Subcutaneous abdominal adipose tissue (tissue), 5 donors: ENCODE data around the gene MATN4.

Experiments used
- H3K27ac ChIP-seq: one replicate; pipeline ENCODE4 v1.7.0; 2013; ENCODE audit warnings: low read depth, mild to moderate bottlenecking, inconsistent platforms, low read length, moderate library complexity
- H3K27me3 ChIP-seq, 5 donors: one replicate each; pipeline ENCODE4 v1.7.0; 2013; ENCODE audit warnings: low read length in 5 of 5, inconsistent platforms in 1 of 5; ENCODE audit not compliant: control insufficient read depth in 5 of 5, insufficient read depth in 4 of 5
- H3K36me3 ChIP-seq, 5 donors: one replicate each; pipeline ENCODE4 v1.7.0; 2013; ENCODE audit warnings: low read length in 5 of 5; ENCODE audit not compliant: control insufficient read depth in 5 of 5, insufficient read depth in 5 of 5
- H3K4me1 ChIP-seq, 5 donors: one replicate each; pipeline ENCODE4 v1.7.0; 2013; ENCODE audit warnings: low read length in 5 of 5, mild to moderate bottlenecking in 3 of 5, moderate library complexity in 1 of 5; ENCODE audit not compliant: control insufficient read depth in 5 of 5, insufficient read depth in 5 of 5
- H3K4me3 ChIP-seq, 5 donors: one replicate each; pipeline ENCODE4 v1.7.0; 2013; ENCODE audit warnings: low read length in 5 of 5, low read depth in 1 of 5
- H3K9ac ChIP-seq, 5 donors: one replicate each; pipeline ENCODE4 v1.7.0; 2013; ENCODE audit warnings: low read length in 5 of 5, mild to moderate bottlenecking in 4 of 5, moderate library complexity in 3 of 5
- H3K9me3 ChIP-seq, 5 donors: one replicate each; pipeline ENCODE4 v1.7.0; 2013; ENCODE audit warnings: low read length in 5 of 5; ENCODE audit not compliant: control insufficient read depth in 5 of 5
- donor health status: healthy.
- donor health status: healthy.
- donor health status: healthy.
- donor health status: healthy.
- donor health status: healthy.

The MATN4 gene

DNA sequence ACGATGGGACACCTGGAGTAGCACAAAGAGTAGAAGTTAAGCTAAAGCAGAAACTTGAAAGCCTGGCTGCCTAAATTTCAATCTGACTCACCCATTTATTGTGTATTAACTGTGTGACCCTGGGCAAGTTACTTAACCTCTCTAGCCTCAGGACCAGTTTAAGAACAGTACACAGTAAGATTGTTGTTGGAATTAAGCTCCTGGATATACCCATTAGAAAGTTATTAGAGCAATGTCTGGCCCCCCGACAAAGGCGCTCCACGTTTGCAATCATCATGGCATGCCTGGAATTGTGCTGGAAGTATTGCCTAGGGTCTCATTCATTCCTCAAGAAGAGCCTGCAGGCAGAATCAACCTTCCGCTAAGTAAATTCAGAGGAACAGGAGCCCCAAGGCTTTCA is 38.8 kb upstream of the MATN4 start:
- Histone ChIP-seq H3K27ac (peak overlapping the region; percentile 92), H3K27me3 (no peaks in the 10 kb centered on the region), H3K4me1 (peaks cover 15 to 70% (median 61%) of the 10 kb centered on the region in 5 donors)

DNA sequence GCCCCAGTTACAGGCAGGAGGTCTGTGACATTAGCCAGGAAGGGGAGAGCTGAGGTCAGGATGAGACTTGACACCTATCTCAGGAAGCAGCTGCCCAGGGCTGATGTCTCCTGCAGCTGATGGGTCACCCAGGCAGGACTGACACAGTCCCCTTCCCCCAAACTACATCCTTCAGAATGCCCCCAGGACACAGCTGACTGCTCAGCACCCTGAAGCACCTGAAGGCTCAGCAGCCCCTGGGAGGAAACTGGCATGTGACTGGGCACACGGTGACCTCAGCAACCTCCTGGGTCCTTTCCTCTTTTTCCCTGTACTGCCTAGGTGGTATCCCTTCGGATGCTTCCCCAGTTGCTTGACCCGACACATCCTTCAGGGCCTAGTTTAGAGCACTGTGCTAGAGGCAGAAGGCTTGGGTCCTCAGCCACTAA is 38.2 kb upstream of the MATN4 start:
- H3K4me3 ChIP-seq: peak overlapping the region; percentile 0 to 87 (median 79)
- peaks cover 20 to 75% (median 64%) of the 10 kb centered on the region in 5 donors for H3K4me1 ChIP-seq
- H3K27ac ChIP-seq: peak overlapping the region; percentile 92
- no peaks in the 10 kb centered on the region for H3K9me3 ChIP-seq
- no peaks in the 10 kb centered on the region for H3K36me3 ChIP-seq
- no peaks in the 10 kb centered on the region for H3K27me3 ChIP-seq
- H3K9ac ChIP-seq: peak overlapping the region in 2 of 5 donors; percentile 28 to 41

More for the DNA sequence above, 38.8 kb upstream of the MATN4 start:
- Histone ChIP-seq H3K36me3 (no peaks in the 10 kb centered on the region), H3K9ac (peak overlapping the region in 4 of 5 donors; percentile 21 to 90 (median 79)), H3K4me3 (peak overlapping the region; percentile 71 to 87 (median 79)), H3K9me3 (no peaks in the 10 kb centered on the region)

DNA sequence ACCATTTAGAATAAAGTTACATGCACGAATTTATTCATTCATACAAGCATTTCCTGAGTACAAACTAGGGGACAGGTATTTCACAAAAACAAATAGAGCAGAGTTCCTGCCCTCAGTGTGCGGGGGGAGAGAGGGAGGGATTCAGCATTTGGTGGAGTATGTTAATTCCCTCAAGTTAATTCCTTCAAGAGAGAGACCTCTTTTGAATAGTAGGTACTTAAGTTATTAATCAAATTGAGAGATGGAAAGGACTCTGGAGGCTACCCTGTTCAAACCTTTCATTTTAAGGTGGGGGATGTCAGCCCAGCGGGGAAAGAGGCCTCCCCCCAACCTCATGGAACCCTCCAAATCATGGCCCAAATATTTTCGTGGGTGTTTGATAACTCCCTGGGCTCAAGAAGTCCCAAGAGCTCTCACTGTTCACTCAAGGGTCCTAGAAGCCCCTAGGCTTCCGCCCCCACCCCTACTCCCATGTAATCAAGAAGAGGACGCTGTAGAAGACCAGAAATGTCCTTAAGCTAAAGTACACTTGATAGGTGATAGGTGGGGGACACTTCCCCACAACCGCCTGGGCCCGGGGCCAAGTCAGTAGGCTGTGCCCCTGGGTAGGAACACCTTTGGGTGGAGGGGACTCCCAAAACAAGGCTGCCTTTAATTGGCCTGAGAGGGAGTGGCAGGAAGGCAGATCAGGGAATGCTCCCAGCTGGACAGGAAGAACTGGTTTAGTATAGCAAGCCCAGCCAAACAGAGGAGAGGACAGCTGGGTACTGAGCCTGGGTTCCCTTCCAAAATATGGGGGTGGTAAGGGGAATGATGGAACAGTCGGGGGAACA is 37.2 kb upstream of the MATN4 start:
- peak overlapping the region in 4 of 5 donors; percentile 4 to 86 (median 28) for H3K4me3 ChIP-seq
- peak overlapping the region; percentile 92 for H3K27ac ChIP-seq
- peaks cover 20 to 77% (median 72%) of the 10 kb centered on the region in 5 donors for H3K4me1 ChIP-seq
- H3K27me3 ChIP-seq: no peaks in the 10 kb centered on the region
- peak overlapping the region; percentile 19 to 59 (median 43) for H3K9ac ChIP-seq
- no peaks in the 10 kb centered on the region for H3K9me3 ChIP-seq
- peaks cover 0 to 6% (median 4%) of the 10 kb centered on the region in 5 donors for H3K36me3 ChIP-seq

DNA sequence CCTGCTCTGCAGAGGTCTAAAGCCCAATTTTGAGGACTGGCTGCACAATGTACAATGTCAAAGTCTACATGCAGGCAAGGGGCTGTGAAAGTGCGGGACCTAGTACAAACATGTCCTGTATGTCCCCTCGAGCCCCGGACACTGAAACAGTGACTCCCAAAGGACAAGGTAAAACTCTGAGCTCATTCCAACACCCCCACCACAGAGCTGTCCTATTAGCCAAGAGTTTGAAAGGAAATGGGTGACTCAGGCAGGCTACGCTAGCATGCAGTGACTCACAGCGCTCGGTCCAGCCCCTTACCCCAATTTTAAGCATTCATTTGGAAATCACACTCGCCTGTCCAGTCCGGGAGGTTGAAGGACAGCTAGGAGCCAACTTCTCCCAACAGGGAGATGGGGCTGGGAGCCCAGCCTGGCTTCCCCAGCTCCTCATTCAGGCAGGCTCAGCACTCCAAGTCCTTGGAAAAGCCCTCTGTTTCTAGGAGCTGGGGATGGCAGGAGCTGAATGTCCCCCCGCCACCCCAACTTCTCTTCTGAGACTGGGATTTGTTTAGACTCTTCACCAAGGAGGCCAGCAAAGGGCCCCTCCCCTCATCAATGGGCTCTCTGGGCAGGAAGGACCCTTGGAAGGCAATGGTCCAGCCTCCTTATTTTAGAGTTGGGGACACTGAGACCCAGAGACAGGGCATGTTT is 36.2 kb upstream of the MATN4 start:
- Histone ChIP-seq H3K9me3 (no peaks in the 10 kb centered on the region), H3K4me3 (peak overlapping the region in 3 of 5 donors; percentile 0 to 39 (median 26)), H3K27me3 (no peaks in the 10 kb centered on the region), H3K27ac (peak overlapping the region; percentile 92), H3K36me3 (peaks cover 0 to 10% (median 4%) of the 10 kb centered on the region in 5 donors), H3K4me1 (peaks cover 20 to 81% (median 72%) of the 10 kb centered on the region in 5 donors), H3K9ac (peak overlapping the region; percentile 42 to 73 (median 65))

DNA sequence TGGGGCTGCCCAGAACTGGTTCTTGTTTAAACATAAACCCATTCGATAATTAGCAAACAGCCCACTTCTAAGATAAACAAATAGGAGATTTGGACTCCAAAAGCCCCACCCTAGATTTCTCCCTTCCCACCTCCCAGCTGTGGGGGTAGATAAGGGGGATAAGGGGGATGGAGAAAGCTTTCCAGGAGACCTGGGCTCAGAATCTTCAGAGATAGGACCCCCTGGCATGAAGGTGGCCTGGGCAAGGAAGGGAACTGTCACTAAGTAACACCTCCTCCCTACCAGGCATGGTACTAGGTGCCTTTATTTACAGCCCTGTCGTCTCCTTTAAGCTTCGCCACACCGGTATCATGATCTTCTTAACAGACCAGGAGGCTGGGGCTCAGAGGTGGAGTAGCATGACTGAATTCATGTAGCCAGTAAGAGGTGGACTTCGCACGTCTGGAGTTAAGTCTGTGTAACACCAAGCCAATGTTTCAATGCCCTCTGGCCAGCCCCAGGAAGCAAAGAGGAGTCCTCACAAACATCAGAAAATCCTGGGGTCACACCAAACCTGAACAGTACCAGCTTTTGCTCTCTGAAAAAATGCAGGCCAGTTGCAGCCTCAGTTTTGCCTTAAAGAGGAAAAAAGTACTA is 35.6 kb upstream of the MATN4 start:
- peaks cover 0 to 10% (median 4%) of the 10 kb centered on the region in 5 donors for H3K36me3 ChIP-seq
- H3K4me1 ChIP-seq: peaks cover 20 to 86% (median 76%) of the 10 kb centered on the region in 5 donors
- no peaks in the 10 kb centered on the region for H3K27me3 ChIP-seq
- H3K4me3 ChIP-seq: peak overlapping the region in 3 of 5 donors; percentile 8 to 29 (median 19)
- peak overlapping the region in 4 of 5 donors; percentile 42 to 73 (median 56) for H3K9ac ChIP-seq
- H3K27ac ChIP-seq: peak overlapping the region; percentile 92
- H3K9me3 ChIP-seq: no peaks in the 10 kb centered on the region

DNA sequence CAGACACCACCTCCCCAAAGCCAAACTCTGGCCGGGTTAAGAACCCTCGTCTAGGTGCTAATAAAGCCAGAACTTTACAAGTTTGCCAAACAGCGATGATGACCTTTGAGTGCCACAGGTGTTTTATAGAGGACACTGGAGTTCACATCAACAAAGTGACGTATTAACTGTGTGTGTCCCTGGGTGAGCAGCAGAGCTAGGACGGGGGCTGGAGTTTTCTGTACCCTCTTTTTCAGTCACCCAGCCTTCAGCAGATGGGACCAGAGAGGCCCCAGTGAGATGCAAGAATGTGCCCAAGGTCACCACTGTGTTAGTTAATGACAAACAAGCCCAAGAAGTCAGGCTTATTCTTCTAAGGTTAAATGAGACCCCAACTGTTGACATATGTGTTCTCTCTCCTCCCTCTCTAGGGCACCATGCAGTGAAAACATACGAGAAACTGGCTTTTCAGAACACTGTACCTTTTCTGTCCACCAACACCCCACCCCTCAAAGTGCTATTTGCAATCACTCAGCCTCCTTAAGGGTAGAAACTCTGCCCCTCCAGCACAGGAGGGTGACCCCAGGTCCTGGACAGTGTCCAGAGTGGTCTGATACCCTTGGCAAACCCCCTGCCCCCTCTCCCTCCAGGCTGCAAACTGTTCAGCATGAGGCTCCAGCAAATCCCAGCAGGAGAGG is 34.9 kb upstream of the MATN4 start:
- Histone ChIP-seq H3K27ac (peak overlapping the region; percentile 92), H3K27me3 (no peaks in the 10 kb centered on the region), H3K36me3 (peaks cover 0 to 10% (median 4%) of the 10 kb centered on the region in 5 donors), H3K9me3 (no peaks in the 10 kb centered on the region), H3K4me1 (peaks cover 20 to 90% (median 81%) of the 10 kb centered on the region in 5 donors), H3K4me3 (peak overlapping the region in 1 of 5 donors; percentile 3), H3K9ac (peak overlapping the region in 4 of 5 donors; percentile 33 to 68 (median 42))

DNA sequence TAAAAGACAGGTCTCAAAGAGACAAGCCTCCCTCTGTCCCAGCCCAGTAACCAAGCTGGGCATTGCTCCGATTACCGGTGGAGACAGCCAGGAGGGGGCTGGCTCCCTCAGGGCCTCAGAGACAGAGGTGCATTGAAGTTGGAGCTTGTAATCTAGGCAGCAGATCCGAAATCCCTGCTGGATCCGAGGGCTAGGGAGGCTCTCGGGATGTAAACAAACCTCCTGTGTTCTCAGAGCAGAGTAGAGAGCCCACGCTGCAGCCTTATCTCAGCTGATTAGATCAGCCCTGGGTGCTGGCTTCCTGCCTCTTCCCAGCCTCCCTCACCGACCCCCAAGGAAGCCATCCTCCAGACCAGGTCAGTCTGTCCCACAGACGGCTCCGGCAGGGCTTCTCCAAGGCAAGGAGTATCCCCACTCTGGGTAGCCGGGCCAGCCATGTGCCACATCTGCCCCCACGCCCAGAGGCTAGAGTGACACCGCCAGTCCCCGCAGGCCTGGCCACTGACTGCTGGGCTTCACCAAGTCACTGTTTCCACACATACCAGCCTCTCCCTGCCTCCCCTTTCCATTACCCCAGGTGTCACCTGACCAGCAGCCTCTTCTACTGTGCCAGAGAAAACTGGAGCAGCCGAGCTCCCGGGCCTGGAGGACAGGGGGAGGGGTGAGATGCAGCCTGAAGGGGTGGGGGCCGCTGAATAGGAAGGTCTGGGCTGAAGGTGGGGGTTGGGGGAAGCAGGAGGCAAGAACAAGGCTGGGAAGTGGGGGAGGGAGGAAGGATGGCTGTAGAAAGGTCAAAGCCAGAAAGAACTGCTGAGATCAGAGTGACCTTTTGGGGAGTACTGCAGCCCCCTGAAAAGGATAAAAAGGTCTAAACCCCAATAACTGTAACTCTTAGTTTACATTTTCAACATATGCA is 34.1 kb upstream of the MATN4 start:
- no peaks in the 10 kb centered on the region for H3K27me3 ChIP-seq
- no peaks in the 10 kb centered on the region for H3K9me3 ChIP-seq
- H3K4me1 ChIP-seq: peaks cover 20 to 91% (median 81%) of the 10 kb centered on the region in 5 donors
- peak overlapping the region in 4 of 5 donors; percentile 6 to 40 (median 13) for H3K4me3 ChIP-seq
- peak overlapping the region; percentile 0 to 57 (median 29) for H3K9ac ChIP-seq
- H3K36me3 ChIP-seq: peaks cover 0 to 10% (median 4%) of the 10 kb centered on the region in 5 donors
- peak overlapping the region; percentile 92 for H3K27ac ChIP-seq

DNA sequence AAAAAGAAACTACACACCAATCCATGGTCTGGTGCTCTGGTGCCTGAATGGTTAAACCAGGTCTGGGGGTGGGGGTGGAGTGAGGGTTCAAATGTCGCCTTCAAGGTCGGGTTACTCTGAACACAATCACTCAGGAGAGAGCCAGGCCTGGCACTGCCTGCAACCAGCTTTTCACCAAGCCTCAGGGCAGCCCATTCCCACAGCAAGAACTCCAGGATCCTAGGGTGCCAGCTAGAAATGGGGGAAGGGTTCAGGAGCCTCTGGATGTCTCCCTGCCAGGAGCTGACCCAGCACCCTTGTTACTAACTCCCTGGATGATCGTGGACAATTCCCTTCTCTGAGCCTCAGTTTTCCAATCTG is 33.5 kb upstream of the MATN4 start:
- Histone ChIP-seq H3K9me3 (no peaks in the 10 kb centered on the region), H3K4me3 (peak overlapping the region in 2 of 5 donors; percentile 17 to 40), H3K27ac (peak overlapping the region; percentile 92), H3K9ac (peak overlapping the region in 4 of 5 donors; percentile 0 to 57 (median 38)), H3K36me3 (peaks cover 0 to 10% (median 4%) of the 10 kb centered on the region in 5 donors), H3K27me3 (no peaks in the 10 kb centered on the region), H3K4me1 (peaks cover 20 to 91% (median 81%) of the 10 kb centered on the region in 5 donors)
